ENCODE measurements around the gene PPP4R4. TPM values are rescaled to one million over a fixed set of nuclear protein-coding genes. Genes with fewer than 3 reads are reported as not detected.

PPP4R4 gene
- total RNA-seq, 1 experiment from 2014 or later: not detected

DNA sequence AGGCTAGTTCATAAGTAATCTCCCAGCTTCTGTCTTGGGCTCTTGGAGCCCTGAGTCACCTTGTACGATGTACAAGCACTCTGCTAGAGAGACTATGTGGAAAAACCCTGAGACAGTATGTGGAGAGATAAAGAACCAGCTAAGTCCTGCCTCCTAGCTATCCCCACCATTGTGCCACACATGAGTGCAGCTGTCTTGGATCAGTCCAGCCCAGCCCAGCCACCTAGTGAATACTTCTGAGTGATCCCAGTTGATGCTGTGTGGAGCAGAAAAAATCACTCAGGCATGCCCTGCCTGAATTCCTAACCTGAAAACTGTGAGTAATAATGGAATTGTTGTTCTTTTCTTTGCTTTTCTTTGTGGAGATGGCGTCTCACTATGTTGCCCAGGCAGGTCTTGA, 154.1 kb downstream of the PPP4R4 start:
- intact Hi-C loops (cut with micrococcal nuclease; ENCODE audit: unreplicated experiment): no loop called here
- Histone ChIP-seq H3K27me3 (ENCODE audit: insufficient read depth, low read depth) (no peaks in the 10 kb centered on the region), H3F3A (ENCODE audit: insufficient read depth, low read depth) (no peaks in the 10 kb centered on the region), H3K27ac (no peak overlapping the region), H3K4me3 (no peak overlapping the region), H3K4me2 (no peak overlapping the region), H3K4me1 (replicated peaks; ENCODE audit: insufficient read depth) (no peaks in the 10 kb centered on the region), H4K20me1 (ENCODE audit: insufficient read depth) (no peaks in the 10 kb centered on the region), H3K9me2 (ENCODE audit: insufficient read depth) (no peaks in the 10 kb centered on the region), H2AFZ (no peak overlapping the region), H3K79me2 (ENCODE audit: low read depth) (no peaks in the 10 kb centered on the region), H3K9me3 (ENCODE audit: insufficient read depth, low read depth) (no peaks in the 10 kb centered on the region), H3K36me3 (ENCODE audit: low read depth) (no peaks in the 10 kb centered on the region)
- DNase-seq: no peak
- POLR2A ChIA-PET (ENCODE audit: unreplicated experiment): no interaction called here
- no peak for TF ChIP-seq EZH2 (IDR thresholded peaks at IDR 0.05; ENCODE audit: low read depth)
- BruUV-seq (replicated peaks): no TSS peak
- CTCF ChIA-PET: no interaction called here

Other genes starting within 250 kb of the PPP4R4 start
- gene FAM181A, start 247.0 kb upstream of the PPP4R4 start, total RNA-seq (2021): not detected in 2 replicates
- gene ASB2, start 197.8 kb upstream of the PPP4R4 start, total RNA-seq (2021): not detected in 2 replicates
- gene CCDC197, start 177.0 kb upstream of the PPP4R4 start, total RNA-seq (2021): not detected in 2 replicates
- 0.43 and 0.55 TPM in 2 replicates for gene OTUB2, start 148.0 kb upstream of the PPP4R4 start, total RNA-seq (2021)
- 25.6 and 40.4 TPM in 2 replicates for gene DDX24, start 93.1 kb upstream of the PPP4R4 start, total RNA-seq (2021)
- 9.7 and 13.2 TPM in 2 replicates for gene IFI27L1, start 93.0 kb upstream of the PPP4R4 start, total RNA-seq (2021)
- gene IFI27, start 63.6 kb upstream of the PPP4R4 start, total RNA-seq (2021): 0.83 and 1.1 TPM in 2 replicates
- 5.4 and 5.6 TPM in 2 replicates for gene IFI27L2, start 44.7 kb upstream of the PPP4R4 start, total RNA-seq (2021)
- gene SERPINA10, start 118.9 kb downstream of the PPP4R4 start, total RNA-seq (2021): not detected in 2 replicates
- gene SERPINA6, start 149.0 kb downstream of the PPP4R4 start, total RNA-seq (2021): not detected in 2 replicates
- not detected in 2 replicates for gene SERPINA2, start 192.4 kb downstream of the PPP4R4 start, total RNA-seq (2021)
- not detected in 2 replicates for gene SERPINA1, start 214.3 kb downstream of the PPP4R4 start, total RNA-seq (2021)

Data from PC-9 (cell line).